Stomach (tissue), 9 donors: ENCODE results near the gene ACP1. TPM values are rescaled to one million over a fixed set of nuclear protein-coding genes. Genes with fewer than 3 reads are reported as not detected.

Experiments
- DNase-seq, 2 donors: peaks; one replicate each; pipeline versions ENCODE4 v3.0.0 to v3.0.0-alpha.2; 2013 to 2019
- H3K27ac ChIP-seq, 5 donors: fragments of 200-600 bp in 4 of 5; sonication (generic) in 4 of 5; one replicate each; pipeline ENCODE4 v1.5.1; 2013 to 2019; ENCODE audit warnings: mild to moderate bottlenecking in 1 of 5, moderate library complexity in 1 of 5
- H3K27me3 ChIP-seq, 3 donors: fragments of 200-600 bp; sonication (generic); one replicate each; pipeline ENCODE4 v1.5.1; 2017 to 2019; ENCODE audit warnings: mixed run types in 1 of 3
- H3K36me3 ChIP-seq, 4 donors: fragments of 200-600 bp; sonication (generic); 1 replicate in 3 of 4; 2 replicates in 1 of 4; pipeline ENCODE4 v1.5.1; 2016 to 2019
- H3K4me1 ChIP-seq, 4 donors: fragments of 200-600 bp; sonication (generic); one replicate each; pipeline ENCODE4 v1.5.1; 2016 to 2019
- H3K4me3 ChIP-seq, 4 donors: fragments of 200-600 bp; sonication (generic) in 3 of 4; one replicate each; pipeline ENCODE4 v1.5.1; 2016 to 2019; ENCODE audit warnings: mild to moderate bottlenecking in 1 of 4
- H3K9me3 ChIP-seq, 4 donors: fragments of 200-600 bp; sonication (generic); one replicate each; pipeline ENCODE4 v1.5.1; 2016 to 2019
- EP300 ChIP-seq: sonication (generic); formaldehyde crosslinking; IDR thresholded peaks from one replicate; pipeline ENCODE4 v1.6.1; 2017; ENCODE audit warnings: antibody characterized with exemption
- POLR2A ChIP-seq, 4 donors: fragments of 450-650 bp; IDR thresholded peaks; one replicate each; pipeline ENCODE4 v1.6.1; 2016; ENCODE audit warnings: antibody characterized with exemption in 4 of 4, control low read depth in 2 of 4, mild to moderate bottlenecking in 1 of 4, moderate library complexity in 1 of 4
- POLR2AphosphoS5 ChIP-seq, 3 donors: sonication (generic); formaldehyde crosslinking; IDR thresholded peaks; one replicate each; pipeline ENCODE4 v1.6.1; 2016; ENCODE audit warnings: antibody characterized with exemption in 3 of 3
- WGBS, 5 donors: extraction: QIAGEN DNeasy Blood & Tissue Kit in 3 of 5; methylation state at CpG; one replicate each; pipeline versions ENCODE4 v1.1.5 to v1.1.7; 2013 to 2018; 5-methylcytosine and 5-hydroxymethylcytosine counted together
- intact Hi-C: fragments of 100-400 bp; cut with DNase I; formaldehyde crosslinking; loops from one replicate; pipeline ENCODE4 v1.15.1; 2023; ENCODE audit warnings: low total_unique reads
- polyA plus RNA-seq, 3 donors: library from polyadenylated mRNA; stranded (reverse); fragments of 200-250 nt; gene quantifications; one replicate each; pipeline ENCODE4 v1.2.3, GENCODE V29; 2013
- total RNA-seq, 5 donors: library from RNA; depleted of rRNA; stranded (reverse); fragments of >200 nt; gene quantifications; one replicate each; pipeline versions ENCODE4 v1.1.0 to v1.2.3, GENCODE V29; 2014 to 2016
- TF ChIP-seq, protein P1 (sequence below), 7 experiments: fragments of 450-650 bp in 4 of 7; fragments of 200-600 bp in 3 of 7; sonication (generic) in 3 of 7; IDR thresholded peaks; one replicate each; pipeline ENCODE4 v1.5.1; 2016 to 2019; ENCODE audit warnings: antibody characterized with exemption in 7 of 7, control low read depth in 2 of 7, mild to moderate bottlenecking in 1 of 7
- donor health status: healthy with polysubstance abuse.
- donor health status: Bipolar disorder and iron deficiency.
- donor health status: healthy.

Gene ACP1
- total and polyA plus RNA-seq, 8 donors: 21.1 to 183 (median 87.5) TPM

GRCh38 chr2:282371-283263, 17.9 kb downstream of the ACP1 start:
- no peak overlapping the region for H3K4me3 ChIP-seq
- H3K4me1 ChIP-seq: peaks cover 13 to 48% (median 33%) of the 10 kb centered on the region in 4 donors
- H3K9me3 ChIP-seq: no peaks in the 10 kb centered on the region
- intact Hi-C loops: no loop called here
- 92 to 95% (median 93%) methylated on average over 12 of the region's 12 CpGs for WGBS, 5 donors
- no peak for DNase-seq
- TF ChIP-seq EP300 (no peak), POLR2A (IDR thresholded peaks at IDR 0.05) (no peak), POLR2AphosphoS5 (IDR thresholded peaks at IDR 0.05) (no peak)
- TF ChIP-seq, protein P1, sequence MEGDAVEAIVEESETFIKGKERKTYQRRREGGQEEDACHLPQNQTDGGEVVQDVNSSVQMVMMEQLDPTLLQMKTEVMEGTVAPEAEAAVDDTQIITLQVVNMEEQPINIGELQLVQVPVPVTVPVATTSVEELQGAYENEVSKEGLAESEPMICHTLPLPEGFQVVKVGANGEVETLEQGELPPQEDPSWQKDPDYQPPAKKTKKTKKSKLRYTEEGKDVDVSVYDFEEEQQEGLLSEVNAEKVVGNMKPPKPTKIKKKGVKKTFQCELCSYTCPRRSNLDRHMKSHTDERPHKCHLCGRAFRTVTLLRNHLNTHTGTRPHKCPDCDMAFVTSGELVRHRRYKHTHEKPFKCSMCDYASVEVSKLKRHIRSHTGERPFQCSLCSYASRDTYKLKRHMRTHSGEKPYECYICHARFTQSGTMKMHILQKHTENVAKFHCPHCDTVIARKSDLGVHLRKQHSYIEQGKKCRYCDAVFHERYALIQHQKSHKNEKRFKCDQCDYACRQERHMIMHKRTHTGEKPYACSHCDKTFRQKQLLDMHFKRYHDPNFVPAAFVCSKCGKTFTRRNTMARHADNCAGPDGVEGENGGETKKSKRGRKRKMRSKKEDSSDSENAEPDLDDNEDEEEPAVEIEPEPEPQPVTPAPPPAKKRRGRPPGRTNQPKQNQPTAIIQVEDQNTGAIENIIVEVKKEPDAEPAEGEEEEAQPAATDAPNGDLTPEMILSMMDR (IDR thresholded peaks at IDR 0.05): no peak
- peaks cover 17 to 56% (median 52%) of the 10 kb centered on the region in 4 donors for H3K36me3 ChIP-seq
- H3K27me3 ChIP-seq: peaks cover 0 to 18% (median 8%) of the 10 kb centered on the region in 3 donors
- H3K27ac ChIP-seq: no peak overlapping the region

DNA sequence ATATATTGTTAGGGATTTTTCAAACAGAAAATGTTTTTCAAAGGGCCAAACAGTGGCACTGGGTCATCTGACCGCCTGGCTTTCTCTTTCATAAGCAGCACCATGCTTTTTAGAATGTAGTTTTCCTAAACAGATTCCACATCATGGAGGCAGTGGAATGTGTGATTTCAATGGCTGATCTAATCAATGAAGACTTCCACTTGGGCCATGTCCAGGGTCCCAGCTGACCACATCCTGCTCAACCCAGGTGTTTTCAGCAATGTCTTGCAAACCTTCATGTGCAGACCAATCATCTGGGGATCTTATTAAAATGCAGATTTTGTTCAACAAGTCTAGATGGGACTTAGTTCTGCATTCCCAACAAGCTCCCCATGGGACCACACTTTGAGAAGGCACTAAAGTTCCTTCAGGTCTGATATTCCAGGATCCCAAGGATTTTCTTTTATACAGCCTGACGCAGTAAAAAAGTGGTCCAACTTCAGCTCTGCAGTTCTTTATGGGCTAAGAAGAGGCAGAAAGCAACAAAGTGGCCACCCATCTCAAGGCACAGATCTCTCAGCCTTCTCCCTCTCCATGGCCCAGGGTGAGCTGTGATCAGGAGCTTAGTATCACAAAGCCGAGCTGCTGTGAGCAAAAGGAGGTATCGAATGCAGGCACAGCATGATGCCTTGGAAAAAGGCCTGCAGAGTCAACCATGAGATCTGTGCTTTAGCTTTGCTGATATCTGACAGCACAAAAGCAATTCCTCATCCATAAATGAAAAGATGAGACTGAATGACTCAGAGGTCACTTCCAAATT, 19.4 kb downstream of the ACP1 start:
- Histone ChIP-seq H3K36me3 (peaks cover 12 to 40% (median 37%) of the 10 kb centered on the region in 4 donors), H3K4me3 (no peak overlapping the region), H3K9me3 (no peaks in the 10 kb centered on the region), H3K27ac (no peak overlapping the region), H3K4me1 (peaks cover 27 to 60% (median 44%) of the 10 kb centered on the region in 4 donors), H3K27me3 (peaks cover 6 to 33% (median 24%) of the 10 kb centered on the region in 3 donors)
- DNase-seq: no peak
- WGBS, 5 donors: 89 to 94% (median 91%) methylated on average over 4 of the region's 4 CpGs
- TF ChIP-seq POLR2A (IDR thresholded peaks at IDR 0.05): no peak
- TF ChIP-seq EP300: no peak
- TF ChIP-seq, protein P1 (IDR thresholded peaks at IDR 0.05): no peak
- no peak for TF ChIP-seq POLR2AphosphoS5 (IDR thresholded peaks at IDR 0.05)
- intact Hi-C loops: no loop called here

DNA sequence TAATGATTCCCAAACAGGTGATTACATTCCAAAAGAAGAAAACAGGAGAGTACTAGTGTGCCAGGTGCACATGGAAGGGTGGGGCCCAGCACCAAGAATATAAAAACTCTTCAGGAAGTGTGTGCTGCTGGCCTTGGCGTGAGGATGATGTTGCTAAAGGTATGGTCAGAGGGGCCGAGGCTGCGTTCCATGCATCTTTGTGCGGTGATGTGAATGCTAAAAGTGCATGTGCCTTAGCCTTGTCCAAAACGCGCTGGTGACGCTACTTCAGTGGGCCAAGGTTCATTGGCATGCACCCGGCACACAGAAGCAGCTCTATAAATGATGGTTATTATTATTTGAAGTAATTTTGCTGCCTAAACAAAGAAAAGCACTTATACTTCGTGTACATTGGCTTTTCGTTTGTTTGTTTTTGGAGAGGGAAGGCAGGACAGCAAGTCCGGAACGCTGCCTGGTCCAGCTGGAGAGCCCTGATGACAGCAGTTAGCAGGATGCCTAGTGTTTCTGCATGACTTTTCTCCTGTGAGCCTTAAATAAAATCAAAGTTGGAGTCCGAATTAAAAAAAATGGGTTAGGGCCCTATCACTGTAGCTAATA, 20.2 kb downstream of the ACP1 start:
- intact Hi-C loops: no loop called here
- peaks cover 9 to 41% (median 32%) of the 10 kb centered on the region in 3 donors for H3K27me3 ChIP-seq
- H3K4me1 ChIP-seq: peaks cover 31 to 61% (median 45%) of the 10 kb centered on the region in 4 donors
- TF ChIP-seq, protein P1 (IDR thresholded peaks at IDR 0.05): no peak
- TF ChIP-seq POLR2A (IDR thresholded peaks at IDR 0.05) (no peak), POLR2AphosphoS5 (IDR thresholded peaks at IDR 0.05) (no peak), EP300 (no peak)
- H3K9me3 ChIP-seq: no peaks in the 10 kb centered on the region
- no peak overlapping the region for H3K27ac ChIP-seq
- no peak for DNase-seq
- H3K4me3 ChIP-seq: no peak overlapping the region
- 53 to 65% (median 60%) methylated on average over 13 of the region's 13 CpGs for WGBS, 5 donors
- H3K36me3 ChIP-seq: peaks cover 12 to 32% (median 29%) of the 10 kb centered on the region in 4 donors

- no peaks in the 10 kb centered on the region for H3K9me3 ChIP-seq
- no peak overlapping the region for H3K4me3 ChIP-seq
- H3K36me3 ChIP-seq: peaks cover 11 to 26% (median 23%) of the 10 kb centered on the region in 4 donors
- 70 to 84% (median 76%) methylated on average over 1 of the region's 1 CpG for WGBS, 5 donors
- intact Hi-C loops: no loop called here
- TF ChIP-seq POLR2AphosphoS5 (IDR thresholded peaks at IDR 0.05): no peak
- TF ChIP-seq, protein P1 (IDR thresholded peaks at IDR 0.05): no peak
- TF ChIP-seq EP300: no peak
- H3K27ac ChIP-seq: no peak overlapping the region
- peaks cover 31 to 62% (median 43%) of the 10 kb centered on the region in 4 donors for H3K4me1 ChIP-seq
- H3K27me3 ChIP-seq: peaks cover 9 to 45% (median 32%) of the 10 kb centered on the region in 3 donors
- no peak for DNase-seq
These were observed 20.8 kb downstream of the ACP1 start for GRCh38 chr2:285531-285930.
